Mammary epithelial cell (primary cell): ENCODE data around the gene CDH3.

Source experiments
- EZH2 ChIP-seq: IDR thresholded peaks from 2 replicates; pipeline ENCODE4 v1.6.1; 2012; ENCODE audit warnings: low read length, inconsistent platforms, borderline replicate concordance
- TF ChIP-seq, protein P1 (sequence below), 2 donors: IDR thresholded peaks in 1 of 2; conservative IDR thresholded peaks in 1 of 2; 2 replicates each; pipeline ENCODE4 v1.5.1; 2011 to 2012; ENCODE audit warnings: inconsistent platforms in 2 of 2, low read length in 2 of 2, mild to moderate bottlenecking in 2 of 2, control low read depth in 1 of 2, low read depth in 1 of 2; ENCODE audit not compliant: insufficient read depth in 1 of 2; ENCODE audit errors: extremely low read depth in 1 of 2

DNA sequence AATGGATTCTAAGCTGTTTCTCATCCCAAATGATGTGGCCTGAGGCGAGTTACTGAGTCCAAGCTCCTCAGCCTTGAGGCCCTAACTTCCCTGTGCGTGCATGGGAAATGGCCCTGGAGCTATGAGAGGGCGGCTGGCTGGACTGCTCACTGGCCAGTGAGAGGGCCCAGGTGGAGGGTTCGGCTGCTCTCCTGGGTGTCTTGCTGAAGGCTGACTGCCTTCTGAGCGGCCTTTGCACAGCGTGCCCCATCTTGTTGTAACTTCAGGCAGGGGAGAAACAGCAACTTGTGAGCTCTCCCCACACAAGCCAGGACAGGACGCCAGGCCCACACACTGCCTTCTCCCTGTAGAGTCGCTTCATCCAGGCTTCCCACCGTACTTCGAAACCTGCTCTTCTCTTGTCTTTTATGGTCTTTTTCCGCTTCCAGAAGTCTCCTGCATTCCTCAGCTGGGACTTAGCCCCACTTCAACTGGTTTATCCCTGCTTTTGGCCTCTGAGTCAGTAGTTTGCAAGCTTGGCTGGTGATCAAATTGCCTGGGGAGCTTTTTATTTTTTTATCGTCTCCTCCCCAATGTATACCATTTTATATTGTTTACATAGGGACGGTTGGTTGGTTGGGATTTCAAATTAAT lies 13.3 kb downstream of the CDH3 start:
- TF ChIP-seq, protein P1, sequence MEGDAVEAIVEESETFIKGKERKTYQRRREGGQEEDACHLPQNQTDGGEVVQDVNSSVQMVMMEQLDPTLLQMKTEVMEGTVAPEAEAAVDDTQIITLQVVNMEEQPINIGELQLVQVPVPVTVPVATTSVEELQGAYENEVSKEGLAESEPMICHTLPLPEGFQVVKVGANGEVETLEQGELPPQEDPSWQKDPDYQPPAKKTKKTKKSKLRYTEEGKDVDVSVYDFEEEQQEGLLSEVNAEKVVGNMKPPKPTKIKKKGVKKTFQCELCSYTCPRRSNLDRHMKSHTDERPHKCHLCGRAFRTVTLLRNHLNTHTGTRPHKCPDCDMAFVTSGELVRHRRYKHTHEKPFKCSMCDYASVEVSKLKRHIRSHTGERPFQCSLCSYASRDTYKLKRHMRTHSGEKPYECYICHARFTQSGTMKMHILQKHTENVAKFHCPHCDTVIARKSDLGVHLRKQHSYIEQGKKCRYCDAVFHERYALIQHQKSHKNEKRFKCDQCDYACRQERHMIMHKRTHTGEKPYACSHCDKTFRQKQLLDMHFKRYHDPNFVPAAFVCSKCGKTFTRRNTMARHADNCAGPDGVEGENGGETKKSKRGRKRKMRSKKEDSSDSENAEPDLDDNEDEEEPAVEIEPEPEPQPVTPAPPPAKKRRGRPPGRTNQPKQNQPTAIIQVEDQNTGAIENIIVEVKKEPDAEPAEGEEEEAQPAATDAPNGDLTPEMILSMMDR (conservative IDR thresholded peaks at IDR 0.05 in 1 of 2, IDR thresholded peaks at IDR 0.05 in 1 of 2; ENCODE audit: extremely low read depth in 1 of 2, insufficient read depth in 1 of 2, low read depth in 1 of 2, low read length in 2 of 2), result no peak
- no peak for TF ChIP-seq EZH2
